Brain pericyte (primary cell): ENCODE measurements around the gene VCP.
A peak's percentile ranks its signal among the peaks of the same experiment; 100 is the strongest.

Source experiments
- DNase-seq: peaks from one replicate; pipeline ENCODE4 v3.0.0-alpha.2; 2012; ENCODE audit warnings: low read depth, low spot score

The VCP gene

DNA sequence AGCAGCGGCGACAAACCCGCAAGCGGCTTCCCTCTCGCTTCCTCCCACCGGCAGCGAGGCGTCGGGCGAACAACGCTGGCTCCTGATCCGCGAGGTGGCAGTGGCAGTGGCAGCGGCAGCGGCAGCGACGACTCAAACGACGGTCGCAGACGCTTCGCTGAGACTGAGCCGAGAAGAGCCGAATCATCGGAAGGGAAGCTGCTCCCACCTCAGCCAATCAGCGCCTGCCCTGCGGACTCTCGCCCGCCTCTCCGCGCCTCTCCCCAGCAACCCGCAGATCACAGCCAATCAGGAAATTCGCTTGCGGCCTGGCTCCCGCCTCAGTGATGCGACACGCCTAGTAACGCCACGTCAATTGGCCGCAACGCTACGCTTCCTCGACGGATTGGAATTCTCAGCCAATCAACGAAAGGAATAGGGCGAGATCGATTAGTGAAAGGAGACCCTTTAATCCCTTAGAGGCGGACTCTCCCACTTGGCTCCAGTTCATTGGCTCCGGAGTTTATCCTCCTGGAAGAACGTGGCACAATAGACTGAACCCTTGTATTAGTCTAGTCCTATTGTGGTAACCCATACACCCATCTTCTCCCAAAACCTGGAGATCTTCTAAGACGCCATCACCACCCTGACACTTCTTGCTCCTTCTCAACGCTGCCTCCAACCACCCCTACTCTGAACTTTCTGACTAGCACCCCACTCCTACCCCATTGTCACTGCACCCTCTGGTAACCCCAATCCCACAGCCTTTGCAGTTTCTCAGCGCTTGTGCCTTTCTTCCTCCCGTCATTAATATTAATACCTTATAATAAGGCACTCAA lies at the start of gene VCP:
VCP (minus strand) TSS at position 165 of the 818 bp plus-strand sequence. CDS start 272 bp downstream, outside the sequence.
- peak; percentile 99 for DNase-seq

- DNase-seq = peak; percentile 76
Observed at GRCh38 chr9:35116898-35117551, 44.6 kb upstream of the VCP start.

- DNase-seq = no peak
Observed at GRCh38 chr9:35116539-35116897, 44.1 kb upstream of the VCP start.

DNA sequence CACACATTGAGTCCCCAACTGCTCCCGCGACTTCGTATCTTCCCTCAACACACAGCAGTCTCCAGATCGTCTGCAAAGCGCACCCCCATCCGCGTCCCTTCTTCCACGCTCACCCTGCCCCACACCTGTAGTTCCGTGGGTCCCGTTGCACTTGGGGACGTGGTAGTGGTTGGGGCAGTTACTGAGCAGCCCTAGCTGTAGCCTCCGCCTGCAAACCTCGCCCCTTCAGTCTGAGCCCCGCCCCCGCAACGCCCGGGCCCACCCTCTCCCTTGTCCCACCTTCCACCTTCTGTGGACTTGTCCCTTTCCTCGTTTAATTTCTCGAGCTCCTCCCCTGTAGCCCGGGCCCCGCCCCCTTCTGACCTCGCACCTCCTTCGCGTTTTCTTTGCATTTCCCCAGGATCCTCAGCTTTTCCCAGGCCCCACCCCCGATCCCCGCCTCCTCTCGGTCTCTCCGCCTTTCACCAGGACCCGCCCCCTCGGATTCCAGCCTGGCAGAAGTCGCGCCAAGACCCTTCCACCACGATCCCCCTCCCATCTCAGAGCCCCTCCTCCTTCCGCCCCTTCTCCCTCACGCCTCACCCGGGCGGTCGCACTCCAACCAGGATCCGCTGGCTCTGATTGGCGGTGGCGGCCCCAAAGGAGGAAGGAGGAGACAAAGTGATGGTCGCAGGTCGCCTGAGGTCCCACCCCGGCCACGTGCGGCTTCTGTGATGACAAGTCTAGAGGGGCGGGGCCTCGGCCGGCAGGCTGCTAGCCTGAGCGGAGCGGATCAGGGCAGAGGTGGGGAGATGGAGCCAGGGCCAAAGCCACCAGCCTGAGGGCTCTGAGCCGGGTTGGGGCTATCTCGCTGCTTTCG lies 43.5 kb upstream of the VCP start, which contains the start of gene ATOSB:
ATOSB (minus strand) TSS at position 183 of the 859 bp plus-strand sequence. CDS start 7,588 bp downstream, outside the sequence.
- peak; percentile 89 for DNase-seq

GRCh38 chr9:35114840-35115628 lies 42.6 kb upstream of the VCP start:
- DNase-seq = no peak

DNA sequence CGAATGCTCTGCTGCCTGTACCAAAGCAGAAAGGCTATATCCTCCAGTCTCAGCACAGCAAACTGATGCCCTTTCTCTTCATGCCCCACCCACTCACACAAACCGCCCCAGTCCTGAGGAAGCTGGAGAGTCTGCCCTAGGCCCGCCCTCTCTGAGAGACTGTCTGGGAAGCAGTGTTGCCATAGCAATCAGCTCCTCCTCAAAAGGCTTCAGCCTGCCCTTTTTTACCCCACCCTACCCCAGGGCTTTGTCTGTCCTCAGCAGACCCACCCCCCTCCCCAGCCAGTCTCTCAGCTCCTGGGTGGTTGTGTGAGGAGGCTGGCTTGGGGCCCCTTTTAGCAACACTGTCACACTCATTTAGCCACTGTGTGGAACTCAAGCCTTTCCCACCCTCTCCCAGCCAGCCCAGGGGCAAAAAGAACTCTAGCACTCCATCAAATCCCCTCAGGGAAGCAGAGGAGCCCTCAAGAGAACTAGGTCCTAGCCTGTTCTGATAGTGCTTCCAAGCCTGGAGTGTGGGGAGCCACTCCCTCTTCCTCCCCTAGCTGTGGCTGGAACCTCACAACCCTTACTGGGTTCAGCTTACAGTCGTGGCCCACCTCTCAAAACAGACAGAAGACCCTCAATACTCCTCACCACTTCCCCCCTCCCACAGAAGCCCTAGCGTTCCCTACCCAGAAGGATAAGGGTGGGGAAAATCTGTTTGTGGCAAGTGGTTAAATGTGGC lies 41.9 kb upstream of the VCP start:
- DNase-seq = peak; percentile 74

- DNase-seq = no peak
Observed at GRCh38 chr9:35112257-35113020, 40.0 kb upstream of the VCP start.

- peak; percentile 89 for DNase-seq
Observed at GRCh38 chr9:35111001-35111933, 38.8 kb upstream of the VCP start.

DNA sequence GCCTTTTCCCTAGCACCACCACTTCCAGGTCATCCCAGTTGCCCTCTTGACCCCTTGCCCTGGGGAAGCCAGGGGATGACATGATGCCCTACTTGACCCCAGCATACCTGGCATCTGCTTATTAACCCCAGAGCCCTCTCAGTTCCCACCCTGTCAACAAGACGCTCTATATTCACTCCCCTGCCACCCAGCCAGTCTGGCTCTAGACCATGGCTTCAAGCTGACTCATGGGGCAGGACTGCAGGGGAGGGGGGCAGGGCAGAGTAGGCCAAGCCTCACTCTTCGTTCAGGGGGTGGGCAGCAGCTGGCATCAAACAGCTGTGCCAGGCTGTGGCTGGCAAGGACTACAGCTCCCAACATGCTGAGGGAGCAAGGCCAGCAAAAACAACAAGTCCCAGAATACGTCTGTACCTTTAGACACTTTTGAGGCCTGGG lies 37.9 kb upstream of the VCP start:
- no peak for DNase-seq

DNA sequence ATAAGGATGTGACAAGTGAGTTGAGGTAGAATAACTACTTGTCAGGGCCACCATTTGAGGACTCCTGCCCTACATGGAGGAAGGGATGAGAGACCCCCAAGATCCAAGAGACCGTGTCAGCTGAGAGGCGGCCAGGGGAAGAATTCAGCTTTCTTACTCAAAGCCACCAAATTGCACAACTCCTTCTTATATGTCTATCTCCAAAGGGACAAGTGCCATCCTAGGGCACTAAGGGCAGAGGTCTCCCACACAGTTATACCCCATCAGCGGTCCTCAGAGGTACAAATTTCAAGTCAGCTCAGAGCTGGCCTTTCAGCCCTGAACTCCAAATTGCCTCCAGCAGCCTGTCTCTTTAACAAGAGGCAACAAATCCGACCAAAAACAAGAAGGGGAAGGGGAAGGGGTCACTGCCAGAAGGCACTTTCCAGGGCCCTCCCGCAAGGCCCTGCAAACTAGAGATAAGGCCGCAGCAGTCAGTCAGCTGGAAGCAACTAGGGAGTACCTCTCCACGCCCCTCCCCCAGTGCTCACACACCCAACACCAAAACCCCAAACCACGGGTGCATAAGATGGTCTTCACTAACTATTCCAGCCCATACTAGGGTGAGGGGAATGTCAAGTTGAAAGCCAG lies 36.6 kb upstream of the VCP start:
- no peak for DNase-seq

- DNase-seq = no peak
Observed at GRCh38 chr9:35108461-35108860, 36.0 kb upstream of the VCP start.

DNA sequence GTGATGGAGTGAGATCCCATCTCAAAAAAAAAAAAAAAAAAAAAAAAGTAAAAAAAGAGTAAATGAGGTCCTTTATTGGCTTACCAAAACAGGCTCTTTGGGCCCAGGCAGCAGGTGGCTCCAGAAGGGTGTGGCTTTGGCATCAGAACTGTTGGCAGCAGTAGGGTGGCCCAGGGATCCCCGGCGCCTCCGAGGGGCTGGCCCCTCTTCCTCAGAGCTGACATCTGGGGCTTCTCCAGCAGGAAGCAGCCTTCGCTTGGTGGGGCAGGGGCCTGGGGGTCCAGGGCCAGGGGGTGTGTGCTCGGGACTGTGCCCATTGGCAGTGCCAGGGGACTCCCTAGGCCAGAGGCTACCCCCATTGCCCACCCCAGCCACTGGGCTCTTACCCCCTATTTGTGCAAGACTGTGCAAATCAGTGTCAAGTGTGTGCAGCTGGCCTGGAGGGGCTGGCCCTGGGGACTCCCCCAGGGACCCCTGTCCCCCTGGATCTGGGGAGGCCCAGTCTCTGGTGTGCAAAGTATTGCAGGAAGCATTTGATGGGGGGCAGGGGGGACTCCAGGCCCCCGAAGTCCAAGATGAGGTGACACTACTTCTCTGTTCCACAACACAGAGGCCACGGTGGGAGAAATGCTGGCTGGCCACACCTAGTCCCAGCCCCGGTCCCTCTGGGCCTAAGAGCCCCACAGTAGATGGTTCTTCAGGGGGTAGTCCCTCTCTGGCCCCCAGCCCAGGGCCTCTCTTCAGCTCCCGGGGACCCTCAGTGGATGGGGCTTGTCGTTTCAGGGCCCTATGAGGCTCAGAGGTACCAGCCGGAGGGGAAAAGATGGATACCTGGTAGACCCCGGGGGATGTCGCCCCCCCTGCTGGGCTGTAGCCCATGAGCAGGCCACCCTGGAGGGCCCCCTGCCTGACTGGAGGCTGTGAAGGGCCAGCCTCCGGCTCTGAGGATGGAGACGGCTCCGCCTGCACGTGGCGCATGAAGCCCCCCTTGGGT lies 35.2 kb upstream of the VCP start:
- no peak for DNase-seq

DNA sequence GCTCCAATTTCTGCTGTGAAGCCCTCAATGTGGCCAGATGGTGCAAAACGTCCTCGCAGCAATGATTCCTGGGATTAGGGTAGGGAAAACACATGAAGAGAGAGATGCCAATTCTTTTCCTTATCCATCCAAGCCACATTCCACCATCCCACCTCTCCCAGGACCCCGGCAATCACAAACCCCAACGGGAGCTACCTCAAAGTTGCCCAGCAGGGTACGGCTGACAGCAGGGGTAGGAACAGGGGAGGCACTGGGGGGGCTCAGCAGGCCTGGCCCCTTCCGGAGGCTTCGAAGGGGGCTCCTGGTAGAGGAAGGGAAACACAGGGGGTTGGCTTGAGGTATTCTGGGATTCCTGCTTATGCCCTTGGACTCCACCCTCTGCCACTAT lies 33.9 kb upstream of the VCP start:
- DNase-seq = no peak

DNA sequence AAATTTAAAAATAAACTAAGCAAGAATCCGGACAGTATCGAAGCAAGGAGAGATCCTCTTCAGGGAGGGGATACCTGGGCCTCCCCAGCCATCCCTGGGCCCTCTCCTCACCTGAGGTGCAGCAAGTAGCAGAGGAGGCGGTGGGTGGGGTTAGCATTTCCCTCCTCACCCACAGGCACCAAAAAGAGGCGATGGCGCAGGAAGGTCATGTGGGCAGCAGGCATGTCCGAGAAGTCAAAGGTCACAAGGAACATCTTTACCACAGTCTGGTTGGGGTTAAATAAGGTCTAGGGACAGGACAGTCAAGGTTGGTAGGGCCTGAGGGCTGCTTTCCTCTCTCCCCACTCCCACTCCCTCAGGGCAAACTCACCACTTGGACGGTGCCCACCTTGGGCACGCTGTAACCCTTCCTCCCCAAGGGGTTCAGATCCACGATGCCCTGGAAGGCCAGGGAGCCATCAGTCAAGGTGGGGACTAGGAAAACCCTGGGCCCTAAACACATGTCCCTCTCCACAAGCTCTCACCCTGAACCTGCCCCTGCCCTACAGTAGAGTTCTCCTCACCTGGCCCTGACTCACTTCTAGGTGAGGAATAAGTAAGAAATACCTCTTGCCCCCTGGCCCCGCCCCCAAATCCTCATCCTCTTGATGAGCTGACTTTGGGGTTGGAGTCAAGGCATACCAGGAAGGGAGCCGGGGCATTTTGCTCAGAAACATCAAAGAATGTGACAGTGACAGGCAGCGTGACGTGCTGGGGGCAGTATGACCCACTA lies 33.3 kb upstream of the VCP start:
- no peak for DNase-seq

- no peak for DNase-seq
Observed at GRCh38 chr9:35105126-35105525, 32.7 kb upstream of the VCP start.

GRCh38 chr9:35104586-35104985 lies 32.2 kb upstream of the VCP start:
- no peak for DNase-seq
